ENCODE data around the gene GPATCH2L.
A peak's percentile ranks its signal among the peaks of the same experiment; 100 is the strongest.

The GPATCH2L gene

DNA sequence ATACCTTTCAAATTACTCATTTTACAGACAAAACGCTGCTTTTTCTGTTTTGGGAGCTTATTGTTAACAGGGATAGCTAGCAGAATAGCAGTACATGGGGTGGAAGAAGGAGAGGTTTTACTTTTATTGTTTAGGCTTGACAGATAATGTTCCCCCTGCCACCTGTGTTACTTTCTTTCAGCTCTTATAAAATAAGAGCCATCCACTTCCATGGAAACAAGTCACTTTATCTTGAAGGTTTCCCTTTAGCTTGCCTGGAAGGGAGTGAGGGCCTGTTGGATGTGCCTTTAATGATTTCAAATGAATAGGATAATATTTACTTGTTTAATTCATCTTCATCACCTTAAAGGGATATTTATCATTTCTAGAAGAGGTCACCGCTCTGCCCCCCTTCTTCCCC lies 23.3 kb downstream of the GPATCH2L start:
- in situ Hi-C loops (cut with HindIII; ENCODE audit: low sequenced_read_pairs) = no loop called here
- no peak for DNase-seq (ENCODE audit: low read depth)
- TF ChIP-seq, protein P1, sequence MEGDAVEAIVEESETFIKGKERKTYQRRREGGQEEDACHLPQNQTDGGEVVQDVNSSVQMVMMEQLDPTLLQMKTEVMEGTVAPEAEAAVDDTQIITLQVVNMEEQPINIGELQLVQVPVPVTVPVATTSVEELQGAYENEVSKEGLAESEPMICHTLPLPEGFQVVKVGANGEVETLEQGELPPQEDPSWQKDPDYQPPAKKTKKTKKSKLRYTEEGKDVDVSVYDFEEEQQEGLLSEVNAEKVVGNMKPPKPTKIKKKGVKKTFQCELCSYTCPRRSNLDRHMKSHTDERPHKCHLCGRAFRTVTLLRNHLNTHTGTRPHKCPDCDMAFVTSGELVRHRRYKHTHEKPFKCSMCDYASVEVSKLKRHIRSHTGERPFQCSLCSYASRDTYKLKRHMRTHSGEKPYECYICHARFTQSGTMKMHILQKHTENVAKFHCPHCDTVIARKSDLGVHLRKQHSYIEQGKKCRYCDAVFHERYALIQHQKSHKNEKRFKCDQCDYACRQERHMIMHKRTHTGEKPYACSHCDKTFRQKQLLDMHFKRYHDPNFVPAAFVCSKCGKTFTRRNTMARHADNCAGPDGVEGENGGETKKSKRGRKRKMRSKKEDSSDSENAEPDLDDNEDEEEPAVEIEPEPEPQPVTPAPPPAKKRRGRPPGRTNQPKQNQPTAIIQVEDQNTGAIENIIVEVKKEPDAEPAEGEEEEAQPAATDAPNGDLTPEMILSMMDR (IDR thresholded peaks at IDR 0.05; ENCODE audit: low read depth, low read length, missing control alignments) = no peak
- no peak overlapping the region for H3K4me3 ChIP-seq (ENCODE audit: low read depth, low read length)

DNA sequence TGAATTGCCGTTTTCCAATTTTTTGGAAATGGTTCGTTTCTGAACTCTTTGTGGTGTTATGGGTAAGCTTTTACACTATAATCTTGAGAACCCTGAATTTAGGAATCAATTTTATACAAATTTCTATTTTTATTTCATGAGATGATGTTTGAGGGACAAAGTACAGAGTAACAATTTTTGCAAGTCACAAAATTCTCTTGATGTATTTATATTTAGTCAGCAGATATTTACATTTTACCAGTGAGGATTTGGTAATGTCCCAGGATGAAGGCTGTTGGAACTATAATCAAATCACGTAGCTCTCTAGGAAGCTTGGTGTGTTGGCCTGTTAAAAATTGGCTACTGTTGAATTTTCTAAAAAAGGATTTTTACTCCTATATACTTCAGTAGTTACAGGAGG lies 24.2 kb downstream of the GPATCH2L start:
- DNase-seq (ENCODE audit: low read depth) = no peak
- in situ Hi-C loops (cut with HindIII; ENCODE audit: low sequenced_read_pairs) = no loop called here

DNA sequence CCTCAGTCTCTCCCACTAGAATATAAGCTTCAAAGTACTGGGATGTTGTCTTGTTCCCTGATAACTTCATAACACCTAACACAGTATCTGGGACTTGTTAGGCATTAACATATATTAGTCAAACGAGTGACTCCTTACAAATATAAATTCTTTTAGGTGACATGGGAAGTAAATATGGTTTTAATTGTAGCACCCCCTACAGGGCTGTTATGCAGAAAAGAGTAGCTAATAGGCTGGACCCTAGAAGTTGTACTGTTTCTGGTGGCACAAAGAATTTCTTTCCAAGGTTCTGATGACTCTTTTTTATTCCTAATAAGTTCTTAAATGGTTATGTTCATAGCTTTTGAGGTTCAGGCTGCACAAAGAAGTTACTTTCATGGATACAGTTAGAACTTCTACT lies 29.8 kb downstream of the GPATCH2L start:
- in situ Hi-C loops (cut with HindIII; ENCODE audit: low sequenced_read_pairs) = no loop called here
- TF ChIP-seq, protein P1 (IDR thresholded peaks at IDR 0.05; ENCODE audit: low read depth, low read length, missing control alignments) = peak; percentile 16

More for the DNA sequence above, 24.2 kb downstream of the GPATCH2L start:
- H3K4me3 ChIP-seq (ENCODE audit: low read depth, low read length) = no peak overlapping the region
- TF ChIP-seq, protein P1 (IDR thresholded peaks at IDR 0.05; ENCODE audit: low read depth, low read length, missing control alignments) = no peak

DNA sequence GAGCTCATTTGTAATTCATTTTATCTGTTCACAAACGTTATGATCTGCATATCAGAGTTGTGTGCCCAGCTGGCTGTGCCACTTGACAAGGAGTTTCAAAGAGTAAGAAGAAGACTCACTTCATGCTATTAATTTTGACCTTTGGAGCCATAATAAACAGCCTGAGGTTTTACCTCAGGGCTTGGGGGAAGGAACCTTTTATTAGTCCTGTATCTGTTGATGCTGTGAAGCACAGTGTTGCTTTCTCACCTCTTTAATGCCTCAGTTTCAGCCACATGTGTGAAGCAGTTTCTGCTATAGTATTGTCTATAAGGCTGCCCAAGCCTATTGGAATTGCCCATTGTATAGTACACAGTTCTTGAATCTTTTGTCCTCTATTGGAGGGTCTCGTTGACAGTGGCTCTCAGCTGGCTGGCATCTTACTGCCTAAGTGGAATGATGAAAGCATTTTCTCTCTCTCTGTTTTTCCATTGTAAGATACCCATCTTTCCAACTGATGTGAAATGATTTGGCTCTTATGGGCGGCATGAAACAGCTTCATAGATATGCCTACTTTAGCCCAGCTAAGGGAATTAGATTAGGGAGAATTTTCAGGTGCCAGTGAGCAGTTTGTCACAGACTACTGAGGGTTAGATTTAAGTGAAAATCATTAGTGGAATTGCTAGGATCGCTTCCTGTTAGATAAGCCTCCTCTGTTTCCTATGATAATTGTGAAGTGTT lies 34.7 kb downstream of the GPATCH2L start:
- in situ Hi-C loops (cut with HindIII; ENCODE audit: low sequenced_read_pairs) = no loop called here
- H3K4me3 ChIP-seq (ENCODE audit: low read depth, low read length) = no peak overlapping the region
- DNase-seq (ENCODE audit: low read depth) = no peak
- TF ChIP-seq, protein P1 (IDR thresholded peaks at IDR 0.05; ENCODE audit: low read depth, low read length, missing control alignments) = no peak

More for the DNA sequence above, 29.8 kb downstream of the GPATCH2L start:
- DNase-seq (ENCODE audit: low read depth) = no peak
- H3K4me3 ChIP-seq (ENCODE audit: low read depth, low read length) = no peak overlapping the region

DNA sequence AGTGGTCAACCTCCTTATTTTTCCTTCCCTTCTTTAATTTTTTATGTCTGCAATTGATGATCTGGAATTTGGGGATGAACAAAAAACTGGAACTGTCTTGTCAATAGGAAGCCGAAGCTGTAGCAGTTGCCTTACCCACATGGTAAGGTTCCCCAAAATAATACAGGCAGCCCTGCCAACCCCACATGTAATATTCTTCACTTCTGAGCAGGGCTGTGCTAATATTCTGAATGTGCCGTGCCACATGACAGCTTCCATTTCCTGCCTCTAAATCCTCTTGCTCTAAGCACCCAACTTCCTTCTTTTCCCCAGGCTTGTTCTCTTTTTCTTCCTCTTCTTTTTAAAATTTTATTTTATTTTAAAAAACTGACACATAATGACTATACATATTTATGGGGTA lies 39.6 kb downstream of the GPATCH2L start:
- TF ChIP-seq, protein P1 (IDR thresholded peaks at IDR 0.05; ENCODE audit: low read depth, low read length, missing control alignments) = no peak
- no peak for DNase-seq (ENCODE audit: low read depth)
- in situ Hi-C loops (cut with HindIII; ENCODE audit: low sequenced_read_pairs) = no loop called here
- H3K4me3 ChIP-seq (ENCODE audit: low read depth, low read length) = no peak overlapping the region

DNA sequence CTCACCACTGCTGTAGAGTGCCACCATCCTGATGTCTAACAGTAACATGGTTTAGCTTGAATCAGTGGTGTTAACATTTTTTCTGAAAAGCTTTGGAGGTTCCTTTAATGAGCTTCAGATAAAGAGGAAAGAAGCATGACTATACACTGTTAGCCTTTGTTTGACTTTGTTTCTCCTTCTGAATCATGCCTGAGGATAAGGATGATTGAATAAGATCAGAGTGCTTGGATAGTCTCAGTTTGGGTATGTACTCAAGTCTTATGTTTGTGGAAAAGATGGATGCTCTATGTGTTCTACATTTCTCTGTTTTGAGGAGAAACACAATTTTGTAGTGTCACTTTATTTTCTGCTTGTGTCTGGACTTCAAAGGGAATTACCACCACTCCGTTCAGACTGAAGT lies 42.0 kb downstream of the GPATCH2L start:
- in situ Hi-C loops (cut with HindIII; ENCODE audit: low sequenced_read_pairs) = no loop called here
- no peak overlapping the region for H3K4me3 ChIP-seq (ENCODE audit: low read depth, low read length)
- TF ChIP-seq, protein P1 (IDR thresholded peaks at IDR 0.05; ENCODE audit: low read depth, low read length, missing control alignments) = no peak
- no peak for DNase-seq (ENCODE audit: low read depth)

Measured in astrocyte of the cerebellum (primary cell).